Ascending aorta (tissue), 2 donors: ENCODE data around the gene TOMM40L. TPM values are rescaled to one million over a fixed set of nuclear protein-coding genes. Genes with fewer than 3 reads are reported as not detected.

Experiments
- DNase-seq, 2 donors: peaks; one replicate each; pipeline ENCODE4 v3.0.0-alpha.2; 2019; ENCODE audit warnings: low spot score in 2 of 2
- H3K27ac ChIP-seq, 2 donors: fragments of 200-600 bp; sonication (generic); one replicate each; pipeline ENCODE4 v1.5.1; 2016 to 2017; ENCODE audit warnings: mild to moderate bottlenecking in 1 of 2
- H3K27me3 ChIP-seq: fragments of 200-600 bp; sonication (generic); one replicate; pipeline ENCODE4 v1.5.1; 2017
- H3K36me3 ChIP-seq, 2 donors: fragments of 200-600 bp; sonication (generic); one replicate each; pipeline ENCODE4 v1.5.1; 2016
- H3K4me1 ChIP-seq, 2 donors: fragments of 200-600 bp; sonication (generic); one replicate each; pipeline ENCODE4 v1.5.1; 2016 to 2017; ENCODE audit warnings: mild to moderate bottlenecking in 1 of 2
- H3K4me3 ChIP-seq, 2 donors: fragments of 200-600 bp; sonication (generic); one replicate each; pipeline ENCODE4 v1.5.1; 2016 to 2017; ENCODE audit warnings: mild to moderate bottlenecking in 1 of 2
- H3K9me3 ChIP-seq, 2 donors: fragments of 200-600 bp; sonication (generic); one replicate each; pipeline ENCODE4 v1.5.1; 2016
- CTCF ChIP-seq, 3 experiments: fragments of 200-600 bp in 2 of 3; fragments of 450-650 bp in 1 of 3; sonication (generic) in 2 of 3; IDR thresholded peaks; one replicate each; pipeline ENCODE4 v1.5.1; 2016 to 2019; ENCODE audit warnings: antibody characterized with exemption in 3 of 3, mild to moderate bottlenecking in 1 of 3, moderate library complexity in 1 of 3
- intact Hi-C: fragments of 100-400 bp; cut with DNase I; formaldehyde crosslinking; loops from one replicate; pipeline ENCODE4 v1.15.1; 2023
- total RNA-seq: library from RNA; depleted of rRNA; stranded (reverse); fragments of >200 nt; gene quantifications from one replicate; pipeline ENCODE4 v1.1.0, GENCODE V29; 2016

TOMM40L gene
- total RNA-seq, 1 donor from 2014 or later = 26.6 TPM

GRCh38 chr1:161201836-161202712 lies 23.8 kb upstream of the TOMM40L start, which contains the start of gene NDUFS2:
TSS of gene NDUFS2 (plus strand) at chr1:161202367. CDS start at chr1:161202386, 19 bp downstream.
- no peak for TF ChIP-seq CTCF (IDR thresholded peaks at IDR 0.05)
- intact Hi-C loops = loop anchor here (1.0 to 10.0 kb wide), 6 partner anchors 24 to 543 kb away; partner anchors contain the start of genes B4GALT3, DEDD, DUSP12 and TOMM40L
- H3K4me1 ChIP-seq = peaks cover 8 to 32% of the 10 kb centered on the region in 2 donors

GRCh38 chr1:161206411-161207140 lies 19.3 kb upstream of the TOMM40L start:
- Histone ChIP-seq H3K4me1 (peaks cover 5 to 11% of the 10 kb centered on the region in 2 donors), H3K4me3 (no peak overlapping the region)

More at GRCh38 chr1:161201836-161202712, 23.8 kb upstream of the TOMM40L start, which contains the start of gene NDUFS2:
- peaks cover 8 to 15% of the 10 kb centered on the region in 2 donors for H3K36me3 ChIP-seq
- peak within 1 kb of the TSS; percentile 92 to 97 for H3K27ac ChIP-seq
- peak; percentile 94 to 100 for DNase-seq
- H3K4me3 ChIP-seq = peak within 1 kb of the TSS; percentile 77 to 89
- H3K9me3 ChIP-seq = no peaks in the 10 kb centered on the region
- H3K27me3 ChIP-seq = no peaks in the 10 kb centered on the region

GRCh38 chr1:161207173-161207572 lies 18.7 kb upstream of the TOMM40L start:
- H3K4me3 ChIP-seq = no peak overlapping the region
- peaks cover 48 to 66% of the 10 kb centered on the region in 2 donors for H3K36me3 ChIP-seq
- peak overlapping the region; percentile 55 to 68 for H3K27ac ChIP-seq
- H3K4me1 ChIP-seq = peaks cover 5 to 10% of the 10 kb centered on the region in 2 donors
- no peaks in the 10 kb centered on the region for H3K27me3 ChIP-seq
- no peaks in the 10 kb centered on the region for H3K9me3 ChIP-seq
- DNase-seq = peak in 1 of 2 donors; percentile 77
- intact Hi-C loops = loop anchor here (10.0 kb wide), 2 partner anchors 162 to 538 kb away; partner anchors contain the start of genes DUSP12 and USF1
- TF ChIP-seq CTCF (IDR thresholded peaks at IDR 0.05) = no peak

More at GRCh38 chr1:161206411-161207140, 19.3 kb upstream of the TOMM40L start:
- Histone ChIP-seq H3K36me3 (peaks cover 43 to 60% of the 10 kb centered on the region in 2 donors), H3K27ac (peak overlapping the region; percentile 55 to 68), H3K9me3 (no peaks in the 10 kb centered on the region), H3K27me3 (no peaks in the 10 kb centered on the region)
- intact Hi-C loops = loop anchor here (10.0 kb wide), 2 partner anchors 162 to 538 kb away; partner anchors contain the start of genes DUSP12 and USF1
- DNase-seq = no peak
- TF ChIP-seq CTCF (IDR thresholded peaks at IDR 0.05) = no peak

- Histone ChIP-seq H3K27ac (no peak overlapping the region), H3K9me3 (no peaks in the 10 kb centered on the region), H3K27me3 (no peaks in the 10 kb centered on the region), H3K4me1 (no peaks in the 10 kb centered on the region), H3K4me3 (no peak overlapping the region), H3K36me3 (peaks cover 67 to 92% of the 10 kb centered on the region in 2 donors)
- DNase-seq = peak in 1 of 2 donors; percentile 87
- peak; percentile 82 to 88 (median 84) for TF ChIP-seq CTCF (IDR thresholded peaks at IDR 0.05)
- intact Hi-C loops = loop anchor here (10.0 kb wide), 2 partner anchors 165 to 535 kb away; partner anchors contain the start of genes DUSP12 and USF1
These were observed 16.0 kb upstream of the TOMM40L start for GRCh38 chr1:161209790-161210409.

GRCh38 chr1:161214369-161214768 lies 11.5 kb upstream of the TOMM40L start:
- Histone ChIP-seq H3K36me3 (peaks cover 45 to 58% of the 10 kb centered on the region in 2 donors), H3K4me1 (peaks cover 0 to 4% of the 10 kb centered on the region in 2 donors), H3K9me3 (no peaks in the 10 kb centered on the region), H3K27me3 (no peaks in the 10 kb centered on the region), H3K4me3 (no peak overlapping the region), H3K27ac (peak overlapping the region in 1 of 2 donors; percentile 84)
- TF ChIP-seq CTCF (IDR thresholded peaks at IDR 0.05) = no peak
- no peak for DNase-seq
- intact Hi-C loops = no loop called here
